Subcutaneous abdominal adipose tissue (tissue), 5 donors: ENCODE data around the gene ARSJ.

Experiments used
- H3K27ac ChIP-seq: one replicate; pipeline ENCODE4 v1.7.0; 2013; ENCODE audit warnings: low read depth, mild to moderate bottlenecking, inconsistent platforms, low read length, moderate library complexity
- H3K27me3 ChIP-seq, 5 donors: one replicate each; pipeline ENCODE4 v1.7.0; 2013; ENCODE audit warnings: low read length in 5 of 5, inconsistent platforms in 1 of 5; ENCODE audit not compliant: control insufficient read depth in 5 of 5, insufficient read depth in 4 of 5
- H3K36me3 ChIP-seq, 5 donors: one replicate each; pipeline ENCODE4 v1.7.0; 2013; ENCODE audit warnings: low read length in 5 of 5; ENCODE audit not compliant: control insufficient read depth in 5 of 5, insufficient read depth in 5 of 5
- H3K4me1 ChIP-seq, 5 donors: one replicate each; pipeline ENCODE4 v1.7.0; 2013; ENCODE audit warnings: low read length in 5 of 5, mild to moderate bottlenecking in 3 of 5, moderate library complexity in 1 of 5; ENCODE audit not compliant: control insufficient read depth in 5 of 5, insufficient read depth in 5 of 5
- H3K4me3 ChIP-seq, 5 donors: one replicate each; pipeline ENCODE4 v1.7.0; 2013; ENCODE audit warnings: low read length in 5 of 5, low read depth in 1 of 5
- H3K9ac ChIP-seq, 5 donors: one replicate each; pipeline ENCODE4 v1.7.0; 2013; ENCODE audit warnings: low read length in 5 of 5, mild to moderate bottlenecking in 4 of 5, moderate library complexity in 3 of 5
- H3K9me3 ChIP-seq, 5 donors: one replicate each; pipeline ENCODE4 v1.7.0; 2013; ENCODE audit warnings: low read length in 5 of 5; ENCODE audit not compliant: control insufficient read depth in 5 of 5
- donor health status: healthy.
- donor health status: healthy.
- donor health status: healthy.
- donor health status: healthy.
- donor health status: healthy.

The ARSJ gene

DNA sequence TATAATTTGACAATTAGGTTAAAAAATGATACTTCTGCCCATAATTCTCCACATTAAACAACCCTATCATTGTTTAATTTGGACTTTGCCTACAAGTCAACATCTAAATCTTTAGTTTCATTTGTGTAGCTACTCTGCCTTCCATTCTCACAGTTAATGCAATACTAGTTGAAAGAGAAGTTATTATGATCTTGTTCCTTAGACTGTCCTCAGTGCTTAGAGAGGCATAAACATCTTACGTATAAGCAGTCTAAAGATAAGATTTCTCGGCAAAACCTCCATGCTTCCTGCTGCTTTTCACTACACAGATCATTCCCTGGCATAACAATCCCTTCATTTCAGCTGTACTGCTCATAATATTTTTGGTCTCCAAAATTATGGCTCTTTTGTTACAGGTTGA lies 112.8 kb downstream of the ARSJ start:
- no peaks in the 10 kb centered on the region for H3K27me3 ChIP-seq
- no peak overlapping the region for H3K4me3 ChIP-seq
- no peaks in the 10 kb centered on the region for H3K36me3 ChIP-seq
- H3K9me3 ChIP-seq, result no peaks in the 10 kb centered on the region
- H3K9ac ChIP-seq, result no peak overlapping the region
- H3K27ac ChIP-seq, result no peak overlapping the region
- H3K4me1 ChIP-seq, result no peaks in the 10 kb centered on the region

DNA sequence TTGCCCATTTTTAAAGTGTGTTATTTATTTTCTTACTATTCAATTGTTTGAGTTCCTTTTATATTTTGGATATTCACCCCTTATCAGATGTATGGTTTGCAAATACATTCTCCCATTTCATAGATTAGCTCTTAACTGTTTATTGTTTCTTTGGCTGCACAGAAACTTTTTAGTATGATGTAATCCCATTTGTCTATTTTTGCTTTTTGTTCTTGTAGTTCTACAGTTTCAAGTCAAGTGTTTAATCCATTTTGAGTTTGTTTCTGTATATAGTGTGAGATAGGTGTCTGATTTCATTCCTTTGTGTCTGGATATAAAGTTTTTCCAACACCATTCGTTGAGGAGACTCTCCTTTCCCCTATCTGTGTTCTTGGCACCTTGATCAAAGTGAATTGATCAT lies 120.5 kb downstream of the ARSJ start:
- no peaks in the 10 kb centered on the region for H3K27me3 ChIP-seq
- H3K9me3 ChIP-seq, result no peaks in the 10 kb centered on the region
- no peak overlapping the region for H3K4me3 ChIP-seq
- H3K9ac ChIP-seq, result no peak overlapping the region
- no peaks in the 10 kb centered on the region for H3K4me1 ChIP-seq
- H3K27ac ChIP-seq, result no peak overlapping the region
- no peaks in the 10 kb centered on the region for H3K36me3 ChIP-seq

DNA sequence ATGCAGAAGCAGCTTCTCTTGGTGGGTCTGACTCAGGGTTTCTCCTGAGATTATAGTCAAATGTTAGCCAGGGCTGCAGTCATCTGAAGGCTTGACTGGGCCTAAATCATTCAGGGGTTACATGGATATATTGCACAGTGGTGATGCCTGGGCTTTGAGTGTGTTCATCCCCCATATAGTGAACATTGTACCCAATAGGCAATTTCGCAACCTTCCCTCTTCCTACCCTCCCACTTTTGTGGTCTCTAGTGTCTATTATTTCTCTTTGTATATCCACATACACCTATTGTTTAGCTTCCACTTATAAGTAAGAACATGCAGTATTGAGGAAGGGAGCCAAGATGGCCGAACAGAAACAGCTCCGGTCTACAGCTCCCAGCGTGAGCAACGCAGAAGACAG lies 127.6 kb downstream of the ARSJ start:
- H3K9me3 ChIP-seq, result no peaks in the 10 kb centered on the region
- no peaks in the 10 kb centered on the region for H3K36me3 ChIP-seq
- H3K27me3 ChIP-seq, result no peaks in the 10 kb centered on the region
- H3K27ac ChIP-seq, result no peak overlapping the region
- H3K4me1 ChIP-seq, result peaks cover 0 to 8% (median 6%) of the 10 kb centered on the region in 5 donors
- H3K9ac ChIP-seq, result no peak overlapping the region
- no peak overlapping the region for H3K4me3 ChIP-seq
